HepG2 (cell line): ENCODE data around the gene GAPDH. TPM values are rescaled to one million over a fixed set of nuclear protein-coding genes. Genes with fewer than 3 reads are reported as not detected.

Experiments used
- ARNT2 ChIP-seq: sonication (generic); formaldehyde crosslinking; IDR thresholded peaks from 2 replicates; pipeline ENCODE4 v1.8.0; 2022; ENCODE audit warnings: mild to moderate bottlenecking, low read depth, missing genetic modification reagents, moderate library complexity
- ETV6 ChIP-seq: sonication (generic); formaldehyde crosslinking; conservative IDR thresholded peaks from 2 replicates; pipeline ENCODE4 v1.4.0; 2020; ENCODE audit warnings: missing genetic modification reagents
- HNRNPH1 ChIP-seq: fragments of 200-400 bp; formaldehyde crosslinking; optimal IDR thresholded peaks from 2 replicates; pipeline ENCODE3; 2017; ENCODE audit warnings: mild to moderate bottlenecking, low read depth, low read length
- IKZF5 ChIP-seq: IDR thresholded peaks from 2 replicates; pipeline ENCODE4 v1.6.1; 2018; ENCODE audit warnings: missing genetic modification reagents, mild to moderate bottlenecking, missing compliant biosample characterization
- IRF1 ChIP-seq: sonication (generic); formaldehyde crosslinking; IDR thresholded peaks from 2 replicates; pipeline ENCODE4 v1.4.0; 2020; ENCODE audit warnings: low read depth, mild to moderate bottlenecking, missing genetic modification reagents
- MYC ChIP-seq: sonication (generic); formaldehyde crosslinking; IDR thresholded peaks from 2 replicates; pipeline ENCODE4 v1.9.0; 2021; ENCODE audit warnings: missing genetic modification reagents, borderline replicate concordance
- NFATC3 ChIP-seq: sonication (generic); formaldehyde crosslinking; IDR thresholded peaks from 2 replicates; pipeline ENCODE4 v1.5.1; 2020; ENCODE audit warnings: mild to moderate bottlenecking, missing genetic modification reagents
- REPIN1 ChIP-seq: sonication (generic); formaldehyde crosslinking; IDR thresholded peaks from 2 replicates; pipeline ENCODE4 v1.8.0; 2022; ENCODE audit warnings: missing genetic modification reagents, low read depth, mild to moderate bottlenecking, borderline replicate concordance
- THAP9 ChIP-seq: sonication (generic); formaldehyde crosslinking; IDR thresholded peaks from 2 replicates; pipeline ENCODE4; 2020; ENCODE audit warnings: missing genetic modification reagents, mild to moderate bottlenecking, borderline replicate concordance
- ZC3H13 ChIP-seq: sonication (generic); formaldehyde crosslinking; IDR thresholded peaks from 2 replicates; pipeline ENCODE4 v1.8.1; 2023; ENCODE audit warnings: mild to moderate bottlenecking, missing genetic modification reagents, moderate library complexity
- ZNF205 ChIP-seq: IDR thresholded peaks from 2 replicates; pipeline ENCODE4 v1.6.1; 2018; ENCODE audit warnings: missing biosample characterization, missing genetic modification reagents
- ZNF382 ChIP-seq: sonication (generic); formaldehyde crosslinking; IDR thresholded peaks from 2 replicates; pipeline ENCODE4 v1.5.0; 2020; ENCODE audit warnings: missing genetic modification reagents, mild to moderate bottlenecking, borderline replicate concordance
- ZNF549 ChIP-seq: sonication (generic); formaldehyde crosslinking; IDR thresholded peaks from 2 replicates; pipeline ENCODE4 v1.5.0; 2020; ENCODE audit warnings: missing genetic modification reagents
- ZNF670 ChIP-seq: sonication (generic); formaldehyde crosslinking; IDR thresholded peaks from 2 replicates; pipeline ENCODE4 v1.8.0; 2022; ENCODE audit warnings: mild to moderate bottlenecking, missing genetic modification reagents, borderline replicate concordance
- ZSCAN9 ChIP-seq: IDR thresholded peaks from 2 replicates; pipeline ENCODE4 v1.6.1; 2016; ENCODE audit warnings: borderline replicate concordance
- polyA plus RNA-seq, 8 experiments: library from polyadenylated mRNA; depleted of rRNA in 3 of 8; stranded (reverse) in 7 of 8; unstranded in 1 of 8; fragments of >200 nt; fragmentation: Illumina TruSeq in 4 of 8; extraction: Trizol in 4 of 8; gene quantifications; 2 replicates each; pipeline versions ENCODE4 v1.2.1 to v1.2.3, GENCODE V29; 2011 to 2016; ENCODE audit warnings: low read depth in 4 of 8, missing spikeins in 1 of 8, mixed read lengths in 1 of 8; ENCODE audit not compliant: insufficient read depth in 1 of 8
- total RNA-seq, 5 experiments: library from RNA; depleted of rRNA; stranded (reverse); fragments of >200 nt; fragmentation: Illumina TruSeq; extraction: Trizol; gene quantifications; 2 replicates each; pipeline ENCODE4 v1.2.3, GENCODE V29; 2016; ENCODE audit warnings: low read depth in 1 of 5
- TF ChIP-seq, protein P1 (sequence below): sonication (generic); formaldehyde crosslinking; IDR thresholded peaks from 2 replicates; pipeline ENCODE4 v1.4.0; 2020; ENCODE audit warnings: missing genetic modification reagents
- TF ChIP-seq, protein P2 (sequence below): sonication (generic); formaldehyde crosslinking; IDR thresholded peaks from 2 replicates; pipeline ENCODE4 v1.4.0; 2020; ENCODE audit warnings: mild to moderate bottlenecking, low read depth, missing genetic modification reagents

Gene GAPDH
- total and polyA plus RNA-seq, 2 of the 13 experiments (the other 11 are each of a cell fraction or from before 2014, with no cell fraction given): 3,038 to 12,722 TPM

DNA sequence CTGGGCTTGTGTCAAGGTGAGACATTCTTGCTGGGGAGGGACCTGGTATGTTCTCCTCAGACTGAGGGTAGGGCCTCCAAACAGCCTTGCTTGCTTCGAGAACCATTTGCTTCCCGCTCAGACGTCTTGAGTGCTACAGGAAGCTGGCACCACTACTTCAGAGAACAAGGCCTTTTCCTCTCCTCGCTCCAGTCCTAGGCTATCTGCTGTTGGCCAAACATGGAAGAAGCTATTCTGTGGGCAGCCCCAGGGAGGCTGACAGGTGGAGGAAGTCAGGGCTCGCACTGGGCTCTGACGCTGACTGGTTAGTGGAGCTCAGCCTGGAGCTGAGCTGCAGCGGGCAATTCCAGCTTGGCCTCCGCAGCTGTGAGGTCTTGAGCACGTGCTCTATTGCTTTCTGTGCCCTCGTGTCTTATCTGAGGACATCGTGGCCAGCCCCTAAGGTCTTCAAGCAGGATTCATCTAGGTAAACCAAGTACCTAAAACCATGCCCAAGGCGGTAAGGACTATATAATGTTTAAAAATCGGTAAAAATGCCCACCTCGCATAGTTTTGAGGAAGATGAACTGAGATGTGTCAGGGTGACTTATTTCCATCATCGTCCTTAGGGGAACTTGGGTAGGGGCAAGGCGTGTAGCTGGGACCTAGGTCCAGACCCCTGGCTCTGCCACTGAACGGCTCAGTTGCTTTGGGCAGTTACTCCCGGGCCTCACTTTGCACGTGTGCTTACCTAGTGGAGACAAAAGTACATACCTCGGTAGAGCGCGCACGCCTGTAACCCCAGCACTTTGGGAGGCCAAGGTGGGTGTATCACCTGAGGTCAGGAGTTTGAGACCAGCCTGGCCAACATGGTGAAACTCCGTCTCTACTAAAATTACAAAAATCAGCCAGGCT lies 4.3 kb downstream of the GAPDH start (continued):
- TF ChIP-seq THAP9: no peak
- TF ChIP-seq ZNF382 (CRISPR knock-in tag): no peak
- TF ChIP-seq NFATC3 (CRISPR knock-in tag): no peak
- peak; percentile 57 for TF ChIP-seq HNRNPH1
- TF ChIP-seq, protein P1, sequence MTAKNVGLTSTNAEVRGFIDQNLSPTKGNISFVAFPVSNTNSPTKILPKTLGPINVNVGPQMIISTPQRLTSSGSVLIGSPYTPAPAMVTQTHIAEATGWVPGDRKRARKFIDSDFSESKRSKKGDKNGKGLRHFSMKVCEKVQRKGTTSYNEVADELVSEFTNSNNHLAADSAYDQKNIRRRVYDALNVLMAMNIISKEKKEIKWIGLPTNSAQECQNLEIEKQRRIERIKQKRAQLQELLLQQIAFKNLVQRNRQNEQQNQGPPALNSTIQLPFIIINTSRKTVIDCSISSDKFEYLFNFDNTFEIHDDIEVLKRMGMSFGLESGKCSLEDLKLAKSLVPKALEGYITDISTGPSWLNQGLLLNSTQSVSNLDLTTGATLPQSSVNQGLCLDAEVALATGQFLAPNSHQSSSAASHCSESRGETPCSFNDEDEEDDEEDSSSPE (CRISPR knock-in tag): no peak
- TF ChIP-seq MYC (CRISPR knock-in tag): no peak
- no peak for TF ChIP-seq IRF1 (CRISPR knock-in tag)
- no peak for TF ChIP-seq ZSCAN9 (CRISPR knock-in tag)
- TF ChIP-seq, protein P2, sequence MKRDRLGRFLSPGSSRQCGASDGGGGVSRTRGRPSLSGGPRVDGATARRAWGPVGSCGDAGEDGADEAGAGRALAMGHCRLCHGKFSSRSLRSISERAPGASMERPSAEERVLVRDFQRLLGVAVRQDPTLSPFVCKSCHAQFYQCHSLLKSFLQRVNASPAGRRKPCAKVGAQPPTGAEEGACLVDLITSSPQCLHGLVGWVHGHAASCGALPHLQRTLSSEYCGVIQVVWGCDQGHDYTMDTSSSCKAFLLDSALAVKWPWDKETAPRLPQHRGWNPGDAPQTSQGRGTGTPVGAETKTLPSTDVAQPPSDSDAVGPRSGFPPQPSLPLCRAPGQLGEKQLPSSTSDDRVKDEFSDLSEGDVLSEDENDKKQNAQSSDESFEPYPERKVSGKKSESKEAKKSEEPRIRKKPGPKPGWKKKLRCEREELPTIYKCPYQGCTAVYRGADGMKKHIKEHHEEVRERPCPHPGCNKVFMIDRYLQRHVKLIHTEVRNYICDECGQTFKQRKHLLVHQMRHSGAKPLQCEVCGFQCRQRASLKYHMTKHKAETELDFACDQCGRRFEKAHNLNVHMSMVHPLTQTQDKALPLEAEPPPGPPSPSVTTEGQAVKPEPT (CRISPR knock-in tag): no peak
- TF ChIP-seq ZNF670: no peak
- 0 out of 2 replicates have a peak, but pooled peaks have one; percentile 4 for TF ChIP-seq ZNF205 (CRISPR knock-in tag)
- TF ChIP-seq ZC3H13 (CRISPR knock-in tag): peak; percentile 68; the same call in 1 of the 2 replicates
- no peak for TF ChIP-seq ARNT2
- no peak for TF ChIP-seq ETV6 (CRISPR knock-in tag)
- no peak for TF ChIP-seq ZNF549 (CRISPR knock-in tag)
- TF ChIP-seq IKZF5 (CRISPR knock-in tag): 0 out of 2 replicates have a peak, but pooled peaks have one; percentile 44
- no peak for TF ChIP-seq REPIN1 (CRISPR knock-in tag)
